ENCODE results near the gene HPCAL4.

The HPCAL4 gene

DNA sequence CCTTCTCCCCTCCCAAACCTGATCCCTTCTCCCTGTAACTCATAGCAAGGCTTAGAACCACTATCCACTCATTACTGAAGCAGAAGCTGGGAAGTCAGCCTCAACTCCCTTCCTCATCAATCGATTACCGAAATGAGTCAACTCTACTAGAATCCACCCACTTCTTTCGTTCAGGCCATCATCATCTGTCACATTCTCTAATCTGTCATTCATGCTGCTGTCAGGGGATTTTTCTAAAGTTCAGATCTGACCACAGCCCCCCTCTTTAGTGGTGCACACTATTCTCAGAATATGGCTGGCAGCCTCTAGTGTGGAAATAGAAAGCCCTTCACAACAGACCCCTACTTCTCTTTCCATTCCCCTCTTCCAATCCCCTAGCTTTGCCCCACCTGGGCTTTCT, 24.5 kb downstream of the HPCAL4 start:
- TF ChIP-seq, protein P1, sequence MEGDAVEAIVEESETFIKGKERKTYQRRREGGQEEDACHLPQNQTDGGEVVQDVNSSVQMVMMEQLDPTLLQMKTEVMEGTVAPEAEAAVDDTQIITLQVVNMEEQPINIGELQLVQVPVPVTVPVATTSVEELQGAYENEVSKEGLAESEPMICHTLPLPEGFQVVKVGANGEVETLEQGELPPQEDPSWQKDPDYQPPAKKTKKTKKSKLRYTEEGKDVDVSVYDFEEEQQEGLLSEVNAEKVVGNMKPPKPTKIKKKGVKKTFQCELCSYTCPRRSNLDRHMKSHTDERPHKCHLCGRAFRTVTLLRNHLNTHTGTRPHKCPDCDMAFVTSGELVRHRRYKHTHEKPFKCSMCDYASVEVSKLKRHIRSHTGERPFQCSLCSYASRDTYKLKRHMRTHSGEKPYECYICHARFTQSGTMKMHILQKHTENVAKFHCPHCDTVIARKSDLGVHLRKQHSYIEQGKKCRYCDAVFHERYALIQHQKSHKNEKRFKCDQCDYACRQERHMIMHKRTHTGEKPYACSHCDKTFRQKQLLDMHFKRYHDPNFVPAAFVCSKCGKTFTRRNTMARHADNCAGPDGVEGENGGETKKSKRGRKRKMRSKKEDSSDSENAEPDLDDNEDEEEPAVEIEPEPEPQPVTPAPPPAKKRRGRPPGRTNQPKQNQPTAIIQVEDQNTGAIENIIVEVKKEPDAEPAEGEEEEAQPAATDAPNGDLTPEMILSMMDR (IDR thresholded peaks at IDR 0.05; ENCODE audit: insufficient read depth, low read length, missing control alignments) = no peak
- POLR2A ChIA-PET = no interaction called here
- CTCF ChIA-PET = interaction anchor here (18.6 to 21.3 kb wide), 2 partner anchors 9 to 60 kb away, joined by 362 to 670 read pairs; no protein-coding TSS in a partner anchor
- DNase-seq (ENCODE audit: low read depth, low spot score) = no peak
- no peak overlapping the region for H3K4me3 ChIP-seq (ENCODE audit: low read depth, low read length)

GRCh38 chr1:39663559-39663958, 27.7 kb downstream of the HPCAL4 start:
- no peak overlapping the region for H3K4me3 ChIP-seq (ENCODE audit: low read depth, low read length)
- CTCF ChIA-PET = interaction anchor here (21.3 kb wide), 1 partner anchor 56 kb away, joined by 670 read pairs; no protein-coding TSS in a partner anchor
- TF ChIP-seq, protein P1 (IDR thresholded peaks at IDR 0.05; ENCODE audit: insufficient read depth, low read length, missing control alignments) = no peak
- POLR2A ChIA-PET = no interaction called here
- no peak for DNase-seq (ENCODE audit: low read depth, low spot score)

DNA sequence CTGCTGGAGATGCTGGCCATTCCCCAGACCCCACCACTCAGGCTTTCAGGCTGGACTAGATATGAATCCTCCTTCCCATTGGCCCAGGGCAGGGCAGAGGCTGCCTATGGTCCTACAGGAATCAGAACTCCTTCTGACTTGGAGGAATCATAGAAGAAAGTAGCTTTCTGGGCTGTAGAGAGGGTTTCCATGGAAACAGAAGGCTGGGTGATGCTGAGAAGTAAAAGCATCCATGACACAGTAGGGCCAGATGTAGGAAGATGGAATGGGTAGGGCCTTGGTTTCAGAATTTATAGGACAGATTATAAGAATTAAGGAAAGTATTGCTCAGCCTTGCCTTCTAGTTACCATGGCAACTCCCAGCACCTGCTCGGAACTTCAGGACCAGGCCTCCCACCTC, 28.4 kb downstream of the HPCAL4 start:
- CTCF ChIA-PET = interaction anchor here (0.6 to 21.3 kb wide), 5 partner anchors 9 to 77 kb away, joined by 3 to 670 read pairs (median 8); partner anchors contain the start of gene NT5C1A
- DNase-seq (ENCODE audit: low read depth, low spot score) = no peak
- TF ChIP-seq, protein P1 (IDR thresholded peaks at IDR 0.05; ENCODE audit: insufficient read depth, low read length, missing control alignments) = no peak
- H3K4me3 ChIP-seq (ENCODE audit: low read depth, low read length) = no peak overlapping the region
- POLR2A ChIA-PET = no interaction called here

- CTCF ChIA-PET = interaction anchor here (1.2 to 21.3 kb wide), 7 partner anchors 12 to 60 kb away, joined by 4 to 670 read pairs (median 16); partner anchors contain the start of gene NT5C1A
- POLR2A ChIA-PET = no interaction called here
- TF ChIP-seq, protein P1 (IDR thresholded peaks at IDR 0.05; ENCODE audit: insufficient read depth, low read length, missing control alignments) = no peak
- no peak for DNase-seq (ENCODE audit: low read depth, low spot score)
- no peak overlapping the region for H3K4me3 ChIP-seq (ENCODE audit: low read depth, low read length)
These were observed 31.7 kb downstream of the HPCAL4 start for GRCh38 chr1:39659538-39659937.

DNA sequence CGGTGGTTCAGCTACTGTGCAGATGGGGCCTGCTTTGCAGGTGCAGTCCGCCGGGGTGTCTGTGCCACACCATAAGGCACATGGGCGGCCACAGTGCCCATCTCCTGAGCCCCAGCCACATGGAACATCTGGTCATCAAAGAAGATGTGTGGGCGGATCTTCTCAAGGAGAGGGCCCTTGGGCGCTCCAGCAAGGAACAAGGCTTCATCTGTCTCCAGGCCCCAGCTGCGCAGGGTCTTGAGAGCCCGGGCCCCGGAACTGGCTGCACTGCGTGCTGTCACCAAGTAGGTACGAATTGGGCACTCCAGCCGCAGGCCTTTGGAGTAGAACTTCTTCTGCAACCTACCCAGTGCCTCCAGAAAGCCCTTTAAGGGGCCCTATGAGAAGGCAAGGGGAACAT, 32.1 kb downstream of the HPCAL4 start:
- ChIA-PET POLR2A (no interaction called here), CTCF (interaction anchor here (0.8 to 21.3 kb wide), 17 partner anchors 11 to 560 kb away, joined by 3 to 670 read pairs (median 10); partner anchors contain the start of genes NT5C1A and PABPC4)
- DNase-seq (ENCODE audit: low read depth, low spot score) = no peak

DNA sequence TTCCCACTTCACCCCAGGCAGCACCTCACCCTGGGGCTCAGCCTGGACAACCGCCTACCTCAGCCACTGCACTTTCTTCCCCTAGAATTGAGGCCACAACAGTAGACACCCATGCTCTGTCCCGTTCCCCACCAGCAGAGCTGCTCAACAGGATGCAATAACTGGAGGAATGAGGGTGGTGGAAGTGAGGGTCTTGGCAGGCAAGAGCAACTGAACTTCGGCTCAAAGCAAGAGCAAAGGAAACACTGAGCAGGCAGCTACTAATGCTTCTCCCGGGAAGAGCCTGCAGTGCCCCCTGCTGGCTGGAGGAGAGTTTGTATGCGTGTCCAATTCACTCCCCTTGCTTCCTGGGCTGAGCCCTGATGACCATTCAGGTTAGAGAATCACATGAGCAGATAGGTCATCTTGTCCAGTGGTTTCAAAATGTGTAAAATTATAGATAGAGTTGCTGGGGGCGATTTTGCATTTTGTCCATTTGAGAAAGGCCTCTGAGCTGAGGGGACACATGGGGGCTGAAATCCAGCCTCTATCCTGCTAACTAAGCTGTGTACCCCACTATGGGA, 33.2 kb downstream of the HPCAL4 start:
- POLR2A ChIA-PET = no interaction called here
- CTCF ChIA-PET = interaction anchor here (0.7 to 21.3 kb wide), 30 partner anchors 10 to 559 kb away, joined by 3 to 670 read pairs (median 6); partner anchors contain the start of genes HEYL, NT5C1A and PABPC4
- H3K4me3 ChIP-seq (ENCODE audit: low read depth, low read length) = peak overlapping the region; percentile 15; the same call in 1 of the 2 replicates
- no peak for DNase-seq (ENCODE audit: low read depth, low spot score)
- TF ChIP-seq, protein P1 (IDR thresholded peaks at IDR 0.05; ENCODE audit: insufficient read depth, low read length, missing control alignments) = peak; percentile 67

More for the DNA sequence above, 32.1 kb downstream of the HPCAL4 start:
- TF ChIP-seq, protein P1 (IDR thresholded peaks at IDR 0.05; ENCODE audit: insufficient read depth, low read length, missing control alignments) = no peak
- H3K4me3 ChIP-seq (ENCODE audit: low read depth, low read length) = no peak overlapping the region
